NCI-H526 (cell line): ENCODE results near the gene BTBD16.
A peak's percentile ranks its signal among the peaks of the same experiment; 100 is the strongest.

Experiments
- DNase-seq, 2 experiments: peaks; one replicate each; lab custom pipeline; 2025; lab: John Stamatoyannopoulos, UW

BTBD16 gene

DNA sequence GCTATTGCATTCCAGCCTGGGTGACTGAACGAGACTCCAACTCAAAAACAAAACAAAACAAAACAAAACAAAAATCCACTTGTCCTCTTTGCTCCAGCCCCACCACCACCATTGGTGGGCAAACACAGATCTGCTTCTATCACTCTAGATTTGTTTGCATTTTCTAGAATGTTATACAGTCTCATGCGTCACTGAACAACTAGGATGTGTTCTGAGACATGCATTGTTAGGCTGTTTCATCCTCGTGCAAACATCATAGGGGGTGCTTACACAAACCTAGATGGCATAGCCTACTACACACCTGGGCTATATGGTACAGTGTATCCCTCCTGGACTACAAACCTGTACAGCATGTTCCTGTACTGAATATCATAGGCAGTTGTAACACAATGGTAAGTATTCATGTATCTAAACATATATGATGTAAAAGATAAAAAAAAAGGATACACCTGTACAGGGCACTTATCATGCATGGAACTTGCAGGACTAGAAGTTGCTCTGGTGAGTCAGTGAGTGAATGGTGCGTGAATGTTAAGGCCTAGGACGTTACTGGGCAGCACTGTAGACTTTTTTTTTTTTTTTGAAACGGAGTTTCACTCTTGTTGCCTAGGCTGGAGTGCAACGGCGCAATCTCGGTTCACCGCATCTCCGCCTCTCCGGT, 45.3 kb downstream of the BTBD16 start:
- DNase-seq, result no peak

DNA sequence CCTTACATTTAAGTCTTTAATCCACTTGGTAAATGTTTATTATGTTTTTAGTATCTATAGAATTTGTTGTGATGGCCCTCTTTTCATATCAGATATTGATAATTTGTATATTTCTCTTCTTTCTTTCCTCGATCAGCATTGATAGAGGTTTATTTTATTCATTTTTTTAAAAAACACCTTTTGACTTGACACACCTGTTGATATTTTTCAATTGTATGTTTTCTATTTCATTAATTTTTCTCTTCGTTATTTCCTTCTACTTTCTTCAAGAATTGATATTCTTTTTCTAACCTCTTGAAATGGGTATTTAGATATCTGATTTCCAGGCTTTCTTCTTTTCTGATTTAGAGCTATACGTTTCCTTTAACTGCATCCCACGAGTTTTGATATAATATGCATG, 50.9 kb downstream of the BTBD16 start:
- DNase-seq, result no peak

DNA sequence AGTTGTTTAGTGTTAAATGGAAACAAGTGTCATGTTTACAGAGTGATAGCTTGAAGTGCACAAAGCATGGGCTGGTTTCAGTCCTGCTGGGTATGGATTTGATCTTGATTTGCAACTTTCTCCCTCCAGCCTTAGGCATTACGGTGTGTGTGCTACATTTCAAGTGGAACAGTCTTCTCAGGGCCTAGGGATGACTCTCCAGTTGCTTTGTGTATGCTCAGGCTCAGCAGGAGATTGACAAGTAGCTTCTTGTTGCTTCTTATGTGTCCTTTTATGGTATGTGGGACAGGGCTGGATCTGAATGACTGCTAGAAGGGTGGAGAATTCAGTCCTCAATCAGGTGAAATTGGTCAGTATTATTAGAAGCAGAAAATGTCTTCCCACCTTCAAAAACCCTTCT, 52.1 kb downstream of the BTBD16 start:
- DNase-seq, result no peak

DNA sequence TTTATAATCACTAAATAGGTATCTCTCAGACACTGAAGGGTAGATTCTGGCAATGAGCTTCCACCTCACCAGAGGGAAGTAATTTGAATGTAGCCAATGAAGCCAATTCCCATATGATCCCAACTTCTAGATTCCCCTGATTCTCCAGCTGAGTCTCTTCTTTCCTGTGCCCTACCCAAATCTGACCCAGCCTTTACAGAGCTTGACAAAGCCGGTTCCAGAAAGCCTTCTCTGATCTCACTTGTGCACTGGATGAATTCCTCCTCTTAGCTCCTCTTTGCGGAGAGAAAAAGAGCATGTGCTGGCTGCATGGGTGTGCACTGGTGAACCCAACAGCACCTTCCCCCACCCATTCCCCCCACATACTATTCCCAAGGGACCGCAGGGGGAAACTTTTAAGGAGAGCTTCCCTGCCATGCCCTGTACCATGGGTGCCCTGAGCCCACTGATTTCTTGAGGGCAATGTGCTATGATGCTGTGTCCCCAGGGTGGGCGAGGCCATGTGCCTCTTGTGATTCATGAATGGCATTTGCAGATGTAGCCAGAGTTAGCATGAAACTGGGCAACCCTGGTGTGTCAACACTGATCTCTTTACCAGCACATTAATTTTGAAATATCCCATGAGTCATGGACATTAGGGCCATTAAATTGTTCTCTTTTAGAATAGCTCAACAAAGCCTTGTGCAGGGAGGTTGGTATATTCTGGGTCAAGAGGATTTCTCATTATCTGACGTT, 53.0 kb downstream of the BTBD16 start:
- no peak for DNase-seq

DNA sequence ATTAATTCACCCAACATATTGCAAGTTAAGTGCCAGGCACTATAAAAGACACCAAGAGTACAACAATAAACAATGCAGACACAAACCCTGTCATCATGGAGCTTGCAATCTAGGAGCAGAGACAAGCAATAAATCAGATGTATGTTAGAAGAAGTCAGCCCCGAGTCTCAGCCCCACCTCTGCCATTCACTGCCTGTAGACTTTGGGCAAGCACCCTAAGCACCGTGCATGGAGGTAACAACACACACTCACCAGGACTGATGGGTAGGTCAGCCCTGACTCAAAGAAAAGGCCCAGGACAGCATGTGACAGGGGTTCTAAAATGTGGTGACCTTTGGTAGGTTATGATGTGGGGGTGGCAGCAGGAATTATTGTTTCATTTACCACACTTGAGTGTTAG, 54.1 kb downstream of the BTBD16 start:
- DNase-seq, result no peak

DNA sequence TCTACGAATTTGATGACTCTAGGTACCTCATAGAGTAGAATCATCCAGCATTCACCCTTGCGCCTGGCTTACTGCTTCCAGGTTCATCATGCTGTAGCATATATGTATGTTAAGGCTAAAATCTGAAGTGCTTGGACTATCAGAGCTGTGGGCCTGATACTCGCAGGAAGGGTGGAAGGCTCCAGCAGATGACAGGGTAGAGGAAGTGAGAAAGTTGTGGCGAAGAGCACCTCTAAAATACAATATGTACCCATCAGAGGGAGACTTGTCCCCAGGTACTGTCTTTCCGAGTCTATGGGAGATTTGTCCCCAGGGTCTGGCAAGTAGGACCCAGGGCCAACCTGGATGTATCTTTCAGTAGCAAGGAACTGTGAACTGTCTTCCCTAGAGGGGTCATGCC, 55.3 kb downstream of the BTBD16 start:
- DNase-seq, result no peak

DNA sequence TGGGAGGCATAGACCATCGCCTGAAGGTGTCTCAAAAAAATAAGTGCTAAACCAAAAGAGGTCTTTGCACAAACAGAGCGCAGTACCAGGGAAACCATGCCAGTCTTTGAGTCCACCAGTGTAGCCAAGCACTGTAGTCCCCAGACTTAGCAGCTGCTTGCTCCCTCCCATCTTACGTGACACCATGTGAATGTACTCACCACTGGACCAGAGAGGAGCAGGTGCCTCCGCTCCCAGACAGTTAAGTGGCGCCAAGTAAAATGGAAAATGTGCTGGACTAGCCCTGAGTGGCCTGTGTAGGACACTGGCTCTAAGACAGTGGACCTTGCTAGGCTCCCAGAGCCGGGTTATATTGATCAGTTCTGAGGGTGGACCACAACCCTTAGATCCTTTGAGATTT, 55.7 kb downstream of the BTBD16 start:
- DNase-seq, result no peak

DNA sequence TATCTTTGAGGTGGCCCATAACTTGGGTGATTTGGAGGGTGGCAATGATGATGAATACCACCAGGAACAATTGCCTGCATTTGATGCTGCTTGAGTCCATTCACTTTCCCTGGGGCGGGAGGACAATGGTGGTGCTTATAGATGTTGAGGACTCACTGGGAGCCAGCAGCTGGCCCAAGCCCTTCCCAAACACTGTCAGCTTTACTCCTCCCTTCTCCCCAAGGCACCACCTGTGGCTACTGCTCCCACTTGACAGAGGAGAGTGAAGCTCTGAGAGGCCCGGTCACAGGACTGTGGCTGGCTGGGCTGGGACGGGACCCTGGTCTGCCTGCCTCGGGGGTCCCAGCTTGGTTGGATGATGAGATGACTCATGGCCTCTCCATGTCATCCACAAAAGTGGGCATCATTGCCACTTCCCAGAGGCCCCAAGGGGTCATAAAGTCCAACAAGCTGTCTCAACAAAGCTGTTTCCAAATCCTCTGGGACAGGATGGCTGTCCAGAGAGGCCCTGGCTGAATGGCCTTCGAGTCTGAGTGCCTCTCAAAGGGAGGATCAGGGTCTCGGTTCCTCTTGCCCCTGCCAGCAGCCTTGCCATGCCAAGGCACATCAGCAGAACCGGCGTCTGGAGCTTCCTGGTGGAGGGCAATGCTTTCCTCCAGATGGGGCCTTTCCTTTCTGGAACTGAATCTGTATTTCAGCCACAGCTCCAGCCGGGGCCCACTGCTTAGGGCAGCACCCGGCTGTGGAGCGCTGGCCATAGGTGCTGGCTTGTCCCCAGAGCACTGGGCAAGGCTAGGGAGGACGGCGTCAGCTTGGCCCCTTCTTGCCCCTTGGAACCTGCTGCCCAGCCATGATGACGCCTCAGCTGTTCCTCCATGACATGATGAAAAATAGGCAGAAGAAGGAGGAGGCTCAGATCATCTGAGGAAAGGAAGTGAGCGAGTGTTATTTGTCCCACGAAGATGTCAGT, 56.4 kb downstream of the BTBD16 start:
- no peak for DNase-seq

DNA sequence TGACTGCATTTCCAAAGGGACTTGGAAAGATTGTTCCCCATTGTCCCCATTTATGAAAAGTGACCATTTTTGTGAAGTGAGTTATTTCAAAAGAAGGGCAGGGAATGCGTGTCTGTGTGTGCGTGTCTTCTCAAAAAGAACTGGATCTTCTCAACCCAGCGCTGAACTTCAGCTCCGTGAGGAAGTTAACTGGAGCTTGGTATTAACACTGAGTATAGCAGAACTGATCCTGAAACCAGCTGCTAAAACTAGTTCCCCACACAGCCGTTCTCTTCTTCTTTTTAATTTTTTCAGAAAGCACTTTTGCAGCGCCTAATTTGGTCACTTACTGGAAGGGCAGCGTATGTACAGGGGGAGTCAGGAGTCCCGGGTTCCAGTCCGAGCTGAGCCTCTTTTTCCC, 57.6 kb downstream of the BTBD16 start:
- DNase-seq, result no peak

DNA sequence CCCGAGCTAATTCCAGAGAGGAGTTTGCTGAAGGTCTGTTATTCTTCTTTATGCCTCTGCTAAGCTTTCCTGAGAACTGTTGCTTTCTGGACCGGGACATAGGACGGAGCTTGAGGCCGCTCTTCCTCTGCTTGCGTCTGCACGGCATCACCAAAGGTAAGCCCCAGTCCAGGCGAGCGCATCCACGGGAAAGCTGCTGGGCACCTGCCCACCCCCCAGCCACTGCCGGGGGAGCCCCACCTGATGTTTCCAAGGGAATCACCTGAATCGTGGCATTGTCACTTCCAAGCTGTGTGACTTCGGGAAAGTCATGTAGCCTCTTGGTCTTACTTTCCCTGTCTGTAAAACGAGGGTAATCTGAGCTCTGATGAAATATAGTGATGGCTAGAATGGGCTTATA, 58.3 kb downstream of the BTBD16 start:
- DNase-seq, result no peak

DNA sequence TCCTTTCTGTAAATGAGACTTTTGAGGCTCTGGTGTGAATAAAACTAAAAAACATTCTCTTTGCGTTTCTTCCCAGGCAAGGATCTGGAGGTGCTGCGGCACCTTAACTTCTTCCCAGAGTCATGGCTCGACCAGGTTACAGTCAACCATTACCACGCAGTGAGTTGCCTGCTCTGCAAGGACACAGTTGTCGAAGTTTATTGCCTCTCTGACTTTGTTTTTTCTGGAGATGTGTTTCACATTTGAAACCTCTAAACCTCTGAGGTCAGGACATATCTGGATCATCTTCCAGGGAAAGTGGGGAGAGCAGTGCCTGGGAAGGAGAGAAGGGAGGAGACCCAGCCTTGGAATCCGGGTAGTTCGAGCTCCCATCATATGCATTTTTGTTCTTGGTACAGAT, 60.0 kb downstream of the BTBD16 start:
- no peak for DNase-seq

DNA sequence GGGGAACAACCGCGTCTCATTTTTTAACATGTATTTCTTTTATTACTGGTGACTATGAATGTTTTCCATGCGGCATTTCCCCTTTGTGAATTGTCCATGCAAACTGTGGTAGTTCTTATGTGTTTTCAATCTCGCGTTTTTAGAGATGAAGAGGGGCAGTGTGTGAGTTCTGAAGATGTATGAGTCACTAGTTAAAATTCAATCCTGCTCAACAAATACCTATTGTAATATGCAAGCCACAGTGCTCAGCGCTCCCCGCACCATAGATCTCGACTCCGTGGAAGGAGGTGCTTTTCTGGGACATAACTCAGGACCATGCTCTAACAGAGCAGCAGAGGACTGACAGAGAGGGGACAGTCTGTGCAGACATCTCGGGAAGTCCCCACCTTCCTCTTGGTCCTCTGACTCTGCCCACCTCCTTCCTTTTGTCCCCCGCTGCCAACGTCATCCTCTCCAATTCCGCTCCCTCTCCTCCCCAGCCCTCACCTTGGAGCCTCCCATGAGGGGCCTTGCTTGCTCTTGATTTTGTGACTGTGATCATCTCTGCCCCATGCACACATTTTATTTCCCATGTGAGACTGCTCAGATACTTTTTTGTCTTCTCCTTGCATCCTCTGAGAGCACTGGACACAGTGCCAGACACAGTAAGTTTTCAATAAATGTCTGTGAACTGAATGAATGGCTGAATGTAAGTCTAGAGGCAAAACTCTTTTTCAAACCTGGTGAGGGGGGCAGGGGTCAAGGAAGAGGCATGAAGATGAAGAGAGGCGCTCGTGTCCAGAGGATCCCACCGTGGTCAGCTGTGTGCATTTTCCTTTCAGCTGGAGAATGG, 60.7 kb downstream of the BTBD16 start:
- DNase-seq, result no peak

DNA sequence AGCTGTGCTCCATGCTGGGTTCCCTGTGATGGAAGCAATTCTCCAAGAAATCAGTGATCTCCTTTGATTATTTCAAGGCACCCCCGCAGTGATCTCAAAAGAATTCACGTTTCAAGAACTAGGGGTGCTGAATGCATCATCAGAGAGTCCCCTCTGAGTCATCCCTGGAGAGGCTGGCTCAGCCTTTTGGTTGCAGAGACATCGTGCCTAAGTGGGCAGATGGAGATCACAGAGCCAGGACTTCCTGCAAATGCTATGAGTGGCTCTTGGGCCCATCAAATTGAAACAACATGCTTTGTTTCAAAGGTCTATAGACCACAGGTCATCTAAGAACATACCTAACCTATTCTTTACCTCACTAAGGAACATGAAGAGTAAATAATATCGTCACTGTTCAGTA, 61.9 kb downstream of the BTBD16 start:
- DNase-seq, result no peak

DNA sequence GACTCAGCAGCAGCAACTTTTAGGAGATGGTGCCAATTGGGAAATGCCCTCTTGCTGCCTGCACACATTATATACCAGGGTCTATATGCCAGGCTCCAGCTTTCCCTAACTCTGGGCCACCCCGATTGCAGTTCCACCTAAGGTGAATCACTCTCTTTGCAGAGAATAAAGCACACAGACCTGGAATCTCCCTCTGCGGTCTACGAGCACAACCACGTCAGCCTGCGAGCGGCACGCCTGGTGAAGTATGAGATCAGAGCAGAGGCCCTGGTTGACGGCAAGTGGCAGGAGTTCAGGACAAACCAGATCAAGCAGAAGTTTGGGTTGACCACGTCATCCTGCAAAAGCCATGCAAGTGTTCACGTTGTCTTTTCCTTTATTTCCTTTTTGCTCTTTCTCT, 65.2 kb downstream of the BTBD16 start:
- DNase-seq, result no peak

DNA sequence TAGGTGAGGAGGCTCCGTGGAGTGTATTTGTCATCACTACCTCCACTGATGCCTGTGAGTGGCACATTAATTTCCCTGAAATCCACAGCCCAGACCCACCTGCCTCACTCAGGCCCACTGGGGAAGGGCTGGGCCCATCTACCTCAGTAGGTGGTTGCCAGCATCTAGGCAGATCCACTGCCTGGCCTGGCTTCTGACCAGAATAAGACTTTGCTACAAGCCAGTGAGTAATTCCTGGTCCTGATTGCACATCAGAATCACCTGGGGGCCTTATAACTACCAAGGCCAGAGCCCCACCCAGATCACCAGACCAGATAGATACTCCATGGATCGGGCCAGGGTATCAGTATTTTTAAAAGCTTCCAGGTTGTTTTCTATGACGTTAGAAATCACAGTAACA, 65.9 kb downstream of the BTBD16 start:
- no peak for DNase-seq

DNA sequence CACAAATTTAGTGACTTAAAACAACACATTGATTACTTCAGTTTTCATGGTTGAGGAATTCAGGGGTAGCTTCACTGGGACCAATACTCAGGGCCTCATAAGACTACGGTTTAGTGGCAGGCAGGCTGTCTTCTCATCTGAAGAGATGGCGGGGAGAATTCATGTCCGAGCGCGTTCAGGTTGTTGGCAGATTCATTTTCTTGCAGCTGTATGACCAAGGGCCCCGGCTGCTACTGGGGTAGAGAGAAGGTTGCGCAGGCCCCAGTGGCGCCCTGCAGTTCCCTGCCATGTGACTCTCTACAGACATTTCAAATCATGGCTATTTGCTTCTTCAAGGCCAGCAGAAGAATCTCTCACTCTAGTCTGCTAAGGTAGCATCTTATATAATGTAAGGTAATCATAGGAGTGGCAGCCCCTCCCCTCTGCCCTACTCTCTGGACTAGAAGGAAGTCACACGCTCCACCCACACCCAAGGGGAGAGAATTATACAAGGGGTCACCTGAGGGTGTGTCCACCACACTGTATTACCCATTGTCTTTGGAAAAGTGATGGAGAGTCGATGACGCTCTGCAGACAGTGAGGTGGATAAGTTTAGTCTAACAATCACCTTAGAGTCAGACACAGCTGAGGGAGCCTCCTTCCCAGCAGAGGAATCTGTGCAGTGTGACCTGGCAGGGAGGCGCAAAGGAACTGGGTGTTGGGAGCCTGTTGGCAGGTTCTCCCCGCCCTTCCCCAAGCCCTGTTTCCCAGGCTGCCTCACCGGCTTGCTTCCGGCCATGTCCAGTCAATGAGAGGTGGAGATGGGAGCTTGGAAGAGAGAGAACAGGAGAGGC, 67.7 kb downstream of the BTBD16 start:
- DNase-seq, result no peak

DNA sequence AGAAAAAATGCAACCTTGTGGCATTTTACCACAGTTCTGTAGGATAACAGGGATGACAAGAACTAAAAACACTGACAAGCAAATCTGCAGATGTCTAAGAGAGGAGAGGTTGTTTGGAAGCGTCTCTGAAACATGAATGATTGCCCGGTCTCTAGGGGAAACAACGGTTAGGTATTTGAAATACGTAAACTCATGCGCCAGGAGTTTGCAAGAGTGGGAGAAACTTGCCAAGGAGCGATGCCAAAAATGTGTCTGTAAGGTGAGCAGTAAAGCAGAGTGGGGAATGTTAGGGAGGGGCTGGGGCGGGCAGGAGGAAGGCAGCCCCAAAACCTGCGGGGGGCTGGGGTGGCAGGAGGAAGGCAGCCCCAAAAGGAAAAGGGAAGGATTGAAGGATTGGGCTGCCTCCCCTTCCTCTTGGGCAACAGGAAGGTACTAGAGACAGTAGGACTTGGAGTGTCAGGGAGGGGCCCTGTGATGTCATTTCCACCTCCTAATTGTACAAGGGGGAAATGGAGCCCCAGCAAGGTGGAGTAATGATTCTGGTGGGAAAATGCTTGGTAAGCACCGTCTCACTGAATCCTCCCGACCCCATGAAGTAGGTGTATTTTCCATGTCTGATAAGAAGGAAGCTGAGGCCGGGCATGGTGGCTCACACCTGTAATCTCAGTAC, 70.2 kb downstream of the BTBD16 start:
- no peak for DNase-seq

DNA sequence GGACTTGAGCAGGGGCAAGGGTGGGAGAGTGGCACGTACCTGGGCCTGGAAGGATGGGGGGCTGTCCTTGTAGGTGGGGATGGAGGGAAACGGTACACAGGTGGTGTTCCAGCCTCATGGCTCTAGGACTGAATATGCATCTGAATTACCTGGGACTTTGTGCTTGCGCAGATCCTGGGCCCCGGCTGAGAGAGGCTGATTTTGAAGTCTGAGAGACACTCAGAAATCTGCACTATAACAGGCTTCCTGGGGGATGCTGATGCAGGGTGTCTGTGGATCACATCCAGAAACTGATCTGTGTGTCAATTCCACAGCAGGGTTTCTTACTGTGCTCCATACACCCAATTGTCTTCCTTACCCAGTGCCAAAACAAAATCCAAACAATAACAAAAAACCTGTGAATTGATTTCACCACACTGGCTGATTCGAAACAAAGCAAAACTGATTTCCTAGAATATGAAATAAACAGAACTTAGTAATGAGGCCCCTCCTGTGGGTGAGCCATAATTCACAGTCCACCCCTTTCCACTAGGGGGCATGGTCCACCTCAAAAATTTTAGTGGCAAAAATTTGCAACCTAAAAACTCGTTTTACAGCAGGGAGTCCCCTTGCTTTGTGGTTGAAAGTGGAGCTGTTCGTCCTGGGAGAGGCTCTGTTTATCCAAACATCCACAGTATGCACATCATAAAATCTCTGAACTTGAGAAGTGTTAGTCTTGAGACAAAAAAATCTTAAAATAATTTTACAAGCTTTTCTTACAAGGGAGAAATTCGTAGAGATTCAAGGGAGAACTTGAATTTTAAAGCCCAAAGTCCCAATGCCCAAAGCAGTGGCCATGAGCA, 71.4 kb downstream of the BTBD16 start:
- peak; percentile 4 to 57 for DNase-seq

DNA sequence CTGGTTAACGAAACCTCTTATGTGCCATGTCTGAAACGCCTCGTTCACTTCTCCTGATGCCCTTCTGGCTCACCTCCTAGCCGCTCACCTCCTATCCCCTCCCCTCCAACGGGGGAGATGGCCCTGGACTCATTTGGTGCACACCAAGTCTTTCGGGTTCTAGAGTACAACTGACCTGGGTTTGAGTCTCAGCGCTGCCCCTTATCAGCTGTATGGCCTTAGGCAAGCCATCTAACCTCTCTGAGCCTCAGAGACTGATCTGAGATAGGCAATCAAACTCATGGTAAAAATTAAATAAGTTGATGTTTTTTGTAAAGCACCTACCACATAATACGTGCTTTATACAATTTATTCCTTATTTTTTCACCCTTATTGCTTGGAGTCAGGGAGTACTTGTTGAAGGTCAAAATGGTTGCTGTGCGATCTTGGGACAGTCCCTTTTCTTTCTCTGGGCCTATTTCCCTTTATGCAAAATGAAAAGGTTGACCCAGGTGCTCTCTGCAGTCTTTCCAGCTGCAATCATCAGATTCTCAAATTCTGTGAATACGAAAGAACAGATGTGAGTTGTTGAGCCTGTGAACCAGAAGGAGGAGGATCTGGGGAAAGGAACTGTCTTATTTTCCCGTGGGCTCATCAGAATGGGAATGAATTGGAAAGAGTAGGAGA, 72.2 kb downstream of the BTBD16 start:
- DNase-seq, result no peak
